Left kidney (tissue), 2 donors: ENCODE measurements around the gene PAQR4. TPM values are rescaled to one million over a fixed set of nuclear protein-coding genes. Genes with fewer than 3 reads are reported as not detected.

Source experiments
- DNase-seq: peaks from one replicate; pipeline ENCODE4 v3.0.0-alpha.2; 2013
- polyA plus RNA-seq: library from polyadenylated mRNA; unstranded; fragments of 120-200 nt; gene quantifications from one replicate; pipeline ENCODE4 v1.2.1, GENCODE V29; 2013; ENCODE audit not compliant: insufficient read length

The PAQR4 gene
- polyA plus RNA-seq, 1 donor: 9.6 TPM

DNA sequence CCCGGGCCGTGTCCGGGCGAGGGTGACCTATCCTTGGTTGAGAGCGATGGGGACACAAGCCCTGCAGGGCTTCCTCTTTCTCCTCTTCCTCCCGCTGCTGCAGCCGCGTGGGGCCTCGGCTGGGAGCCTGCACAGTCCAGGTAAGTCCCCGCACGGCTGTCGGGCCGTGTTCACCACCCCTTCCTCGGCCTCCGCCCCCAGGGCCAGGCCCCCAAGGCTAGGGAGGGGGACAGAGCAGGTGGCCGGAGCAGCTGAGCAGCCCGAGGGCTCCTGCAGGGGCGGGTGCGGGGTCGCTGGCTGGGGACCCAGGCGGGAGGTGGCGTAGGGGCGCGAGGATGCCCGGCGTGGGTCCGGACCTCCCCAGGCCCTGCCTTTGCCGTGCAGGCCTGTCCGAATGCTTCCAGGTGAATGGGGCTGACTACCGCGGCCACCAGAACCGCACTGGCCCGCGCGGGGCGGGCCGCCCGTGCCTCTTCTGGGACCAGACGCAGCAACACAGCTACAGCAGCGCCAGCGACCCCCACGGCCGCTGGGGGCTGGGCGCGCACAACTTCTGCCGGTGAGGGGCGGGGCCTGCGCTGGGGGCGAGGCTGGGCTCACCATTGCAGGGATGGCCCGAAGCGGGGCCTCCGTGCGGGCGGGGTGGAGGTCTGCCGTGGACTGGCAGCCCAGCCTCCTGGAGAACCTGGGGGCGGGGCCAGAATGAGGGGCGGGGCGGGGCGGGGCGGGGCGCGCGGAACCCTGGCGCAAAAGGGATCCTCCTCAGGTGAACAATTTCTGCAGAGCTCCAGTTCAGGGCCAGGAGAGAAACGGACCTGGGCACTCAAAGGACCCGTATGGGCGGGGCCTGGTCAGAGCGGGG, 4.4 kb upstream of the PAQR4 start:
- no peak for DNase-seq

DNA sequence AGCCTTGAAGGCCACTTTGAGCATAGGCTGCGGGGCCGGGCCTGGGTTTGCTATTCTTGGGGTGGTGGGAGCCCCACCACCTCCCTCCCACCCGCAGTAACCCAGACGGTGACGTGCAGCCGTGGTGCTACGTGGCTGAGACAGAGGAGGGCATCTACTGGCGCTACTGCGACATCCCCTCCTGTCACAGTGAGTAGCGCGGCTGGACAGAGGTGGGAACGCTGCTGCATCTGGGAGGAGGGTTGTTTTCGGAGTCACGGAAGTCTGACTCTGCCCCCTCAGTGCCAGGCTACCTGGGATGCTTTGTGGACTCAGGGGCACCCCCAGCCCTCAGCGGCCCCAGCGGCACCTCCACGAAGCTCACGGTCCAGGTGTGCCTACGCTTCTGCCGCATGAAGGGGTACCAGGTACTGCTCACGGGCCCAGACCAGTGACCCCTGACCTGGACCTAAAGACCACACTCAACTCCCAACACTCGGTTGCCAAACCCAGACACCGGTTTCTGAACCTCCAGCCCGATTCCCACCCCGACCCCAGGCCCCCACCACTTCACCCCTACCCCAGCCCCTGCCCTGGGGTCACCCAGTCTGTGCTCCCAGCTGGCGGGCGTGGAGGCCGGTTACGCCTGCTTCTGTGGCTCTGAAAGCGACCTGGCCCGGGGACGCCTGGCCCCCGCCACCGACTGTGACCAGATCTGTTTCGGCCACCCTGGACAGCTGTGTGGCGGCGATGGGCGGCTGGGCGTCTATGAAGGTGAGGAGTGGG, 2.9 kb upstream of the PAQR4 start:
- no peak for DNase-seq

DNA sequence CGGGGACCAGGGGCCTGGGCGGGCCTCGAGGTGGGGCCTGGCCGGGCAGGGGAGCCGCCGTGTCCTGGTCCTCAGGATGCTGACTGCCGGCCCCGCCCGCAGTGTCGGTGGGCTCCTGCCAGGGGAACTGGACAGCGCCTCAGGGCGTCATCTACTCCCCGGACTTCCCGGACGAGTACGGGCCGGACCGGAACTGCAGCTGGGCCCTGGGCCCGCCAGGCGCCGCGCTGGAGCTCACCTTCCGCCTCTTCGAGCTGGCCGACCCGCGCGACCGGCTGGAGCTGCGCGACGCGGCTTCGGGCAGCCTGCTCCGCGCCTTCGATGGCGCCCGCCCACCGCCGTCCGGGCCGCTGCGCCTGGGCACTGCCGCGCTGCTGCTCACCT, 2.3 kb upstream of the PAQR4 start:
- no peak for DNase-seq

DNA sequence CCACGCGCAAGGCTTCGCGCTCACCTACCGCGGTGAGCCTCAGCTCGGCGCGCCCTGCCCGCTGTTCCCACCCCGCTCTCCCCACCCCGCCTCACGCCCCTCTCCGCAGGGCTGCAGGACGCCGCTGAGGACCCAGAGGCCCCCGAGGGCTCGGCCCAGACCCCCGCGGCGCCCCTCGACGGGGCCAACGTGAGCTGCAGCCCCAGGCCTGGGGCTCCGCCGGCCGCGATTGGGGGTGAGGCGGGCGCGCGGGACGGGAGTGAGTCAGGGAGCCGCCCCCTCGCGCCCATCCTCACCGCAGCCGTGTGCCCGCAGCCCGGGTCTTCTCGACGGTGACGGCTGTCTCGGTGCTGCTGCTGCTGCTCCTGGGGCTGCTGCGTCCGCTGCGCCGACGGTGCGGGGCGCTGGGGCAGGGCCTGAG, 1.9 kb upstream of the PAQR4 start:
- no peak for DNase-seq

DNA sequence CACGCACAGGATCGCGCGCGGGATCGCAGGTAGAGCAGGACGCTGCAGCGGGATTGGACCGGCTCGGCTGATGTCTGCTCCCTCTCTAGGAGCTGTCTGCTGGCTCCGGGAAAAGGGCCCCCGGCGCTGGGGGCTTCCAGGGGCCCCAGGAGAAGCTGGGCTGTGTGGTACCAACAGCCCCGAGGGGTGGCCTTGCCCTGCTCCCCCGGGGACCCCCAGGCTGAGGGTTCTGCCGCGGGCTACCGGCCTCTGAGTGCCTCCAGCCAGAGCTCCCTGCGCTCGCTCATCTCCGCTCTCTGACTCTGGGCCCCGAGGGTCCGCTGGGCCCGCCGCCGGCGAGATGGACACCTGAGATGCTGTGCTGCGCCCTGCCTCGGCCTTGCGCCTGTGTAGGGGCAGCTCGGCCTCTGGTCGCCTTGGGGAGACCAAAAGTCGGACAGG, 1.4 kb upstream of the PAQR4 start:
- no peak for DNase-seq

DNA sequence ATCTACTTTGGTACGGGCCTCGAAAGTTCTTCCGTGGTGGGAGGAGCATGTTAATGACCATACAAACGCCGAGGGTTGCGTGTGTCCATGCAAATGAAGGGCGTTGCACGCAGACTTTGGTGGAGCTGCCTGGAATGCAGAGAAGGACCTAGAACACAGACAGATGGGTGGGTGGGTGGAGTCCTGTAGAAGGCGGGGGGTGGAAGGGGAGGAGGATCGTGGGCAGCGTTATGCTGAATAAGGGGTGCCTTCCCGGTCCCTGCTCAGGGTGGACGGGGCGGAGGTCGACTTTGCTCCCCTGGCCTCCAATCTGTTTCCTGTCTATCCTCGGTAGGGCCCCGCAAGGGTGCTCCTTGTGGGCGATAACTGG, 795 bp upstream of the PAQR4 start:
- DNase-seq: no peak

DNA sequence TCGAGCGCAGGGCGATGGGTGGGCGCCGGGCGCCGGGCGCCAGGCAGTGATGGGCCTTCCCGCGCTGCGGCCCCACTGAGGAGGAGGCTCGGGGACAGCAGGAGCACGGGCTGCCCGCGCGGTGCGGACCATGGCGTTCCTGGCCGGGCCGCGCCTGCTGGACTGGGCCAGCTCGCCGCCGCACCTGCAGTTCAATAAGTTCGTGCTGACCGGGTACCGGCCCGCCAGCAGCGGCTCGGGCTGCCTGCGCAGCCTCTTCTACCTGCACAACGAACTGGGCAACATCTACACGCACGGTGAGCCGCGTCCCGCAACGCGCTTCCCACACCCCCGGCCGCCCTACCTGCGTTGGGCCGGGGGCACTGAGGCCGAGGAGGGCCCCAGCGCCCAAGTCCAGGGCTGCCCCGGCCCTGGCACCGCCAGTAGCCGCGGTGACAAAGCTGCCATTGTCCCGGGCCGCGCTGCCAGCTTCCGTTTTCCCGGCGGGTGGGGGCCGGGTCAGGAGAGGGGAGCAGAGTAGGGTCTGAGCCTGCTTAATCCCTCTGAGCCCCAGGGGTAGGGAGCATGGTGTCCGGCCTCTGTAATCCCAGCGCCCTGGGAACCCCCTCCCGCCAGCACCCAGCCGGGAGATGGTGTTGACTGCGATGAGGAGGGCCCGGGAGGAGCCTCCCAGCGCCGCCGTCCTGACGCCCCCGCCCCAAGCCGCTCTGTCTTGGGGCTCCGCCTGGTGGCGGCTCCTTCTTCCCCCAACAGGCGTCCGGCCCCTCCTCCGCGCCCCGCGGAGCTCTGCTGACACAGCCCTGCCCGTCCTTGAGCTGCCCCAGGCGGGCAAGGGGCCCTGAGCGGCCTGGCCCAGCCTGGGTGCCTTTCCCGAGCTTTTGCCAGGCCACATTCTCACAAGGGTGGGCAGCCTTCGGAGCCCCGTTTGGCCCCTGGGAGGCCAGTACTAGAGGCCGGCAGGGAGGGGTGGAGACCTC, 685 bp downstream of the PAQR4 start:
- DNase-seq: no peak

DNA sequence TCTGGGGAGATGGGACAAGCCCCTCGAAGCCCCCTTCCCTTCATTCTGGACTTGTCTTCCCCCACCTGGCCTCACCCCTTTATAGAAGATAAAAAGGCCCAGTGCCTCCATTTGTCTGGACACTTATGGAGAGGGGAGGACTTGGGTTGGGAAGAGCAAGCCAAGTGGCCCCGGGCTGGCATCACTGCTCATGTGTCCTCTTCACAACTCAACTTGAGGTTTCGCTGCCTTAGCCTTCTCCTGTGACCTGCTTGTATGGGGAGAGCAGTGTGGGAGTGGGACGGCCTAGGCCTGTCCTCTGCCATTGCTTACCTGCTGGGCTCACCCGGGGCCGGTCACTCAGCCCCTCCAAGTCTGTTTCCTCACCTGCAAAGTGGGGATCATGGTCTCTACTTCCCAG, 1.4 kb downstream of the PAQR4 start:
- no peak for DNase-seq

DNA sequence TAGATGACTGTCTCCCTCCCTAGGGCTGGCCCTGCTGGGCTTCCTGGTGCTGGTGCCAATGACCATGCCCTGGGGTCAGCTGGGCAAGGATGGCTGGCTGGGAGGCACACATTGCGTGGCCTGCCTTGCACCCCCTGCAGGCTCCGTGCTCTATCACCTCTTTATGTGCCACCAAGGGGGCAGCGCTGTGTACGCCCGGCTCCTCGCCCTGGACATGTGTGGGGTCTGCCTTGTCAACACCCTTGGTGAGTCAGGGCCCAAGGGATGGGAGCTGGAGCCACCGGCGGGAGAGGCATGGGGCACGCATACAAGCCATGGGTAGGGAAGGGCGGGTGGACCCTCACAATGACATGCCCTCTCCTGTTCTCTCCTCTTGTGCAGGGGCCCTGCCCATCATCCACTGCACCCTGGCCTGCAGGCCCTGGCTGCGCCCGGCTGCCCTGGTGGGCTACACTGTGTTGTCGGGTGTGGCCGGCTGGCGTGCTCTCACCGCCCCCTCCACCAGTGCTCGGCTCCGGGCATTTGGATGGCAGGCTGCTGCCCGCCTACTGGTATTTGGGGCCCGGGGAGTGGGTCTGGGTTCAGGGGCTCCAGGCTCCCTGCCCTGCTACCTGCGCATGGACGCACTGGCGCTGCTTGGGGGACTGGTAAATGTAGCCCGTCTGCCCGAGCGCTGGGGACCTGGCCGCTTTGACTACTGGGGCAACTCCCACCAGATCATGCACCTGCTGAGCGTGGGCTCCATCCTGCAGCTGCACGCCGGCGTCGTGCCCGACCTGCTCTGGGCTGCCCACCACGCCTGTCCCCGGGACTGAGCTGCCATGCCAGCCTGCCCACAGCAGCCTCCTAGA, 2.2 kb downstream of the PAQR4 start:
- DNase-seq: no peak

DNA sequence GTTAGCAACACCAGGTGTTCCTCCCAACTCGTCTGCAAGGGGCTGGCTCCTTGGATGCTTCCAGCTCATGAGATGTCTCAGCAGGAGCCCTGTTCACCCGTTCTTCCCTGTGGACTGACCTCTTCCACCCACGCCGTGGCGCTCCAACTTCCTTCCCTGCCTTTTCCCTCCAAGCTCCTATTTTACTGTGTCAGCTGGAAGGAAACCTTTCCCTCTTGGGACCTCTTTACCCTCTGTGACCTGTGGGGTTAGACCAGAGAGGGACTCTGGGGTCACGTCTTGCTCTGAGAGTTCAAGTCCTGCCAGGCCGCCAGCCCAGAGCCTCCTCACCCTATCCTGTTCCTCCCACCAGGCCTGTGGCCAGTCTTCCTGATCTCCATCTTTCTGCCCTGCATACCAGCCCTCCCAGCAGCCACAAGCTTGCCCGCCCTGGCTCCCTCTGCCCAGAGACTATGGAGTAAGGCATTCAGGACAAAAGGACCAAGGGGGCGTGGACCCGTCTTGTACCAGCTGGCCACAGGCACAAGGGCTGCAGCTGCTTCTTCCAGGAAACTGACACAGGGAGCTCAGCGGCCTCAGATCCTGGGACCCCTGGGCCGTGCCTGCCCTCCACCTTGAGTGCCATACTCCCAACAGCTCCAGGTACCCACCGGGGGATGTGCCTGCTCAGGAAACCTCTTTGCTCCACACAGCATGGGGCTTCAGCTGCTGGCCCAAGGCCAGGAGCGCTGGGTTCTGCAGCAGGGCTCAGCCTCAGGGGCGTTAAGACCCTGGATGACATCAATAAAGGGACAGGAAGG, 3.0 kb downstream of the PAQR4 start:
- DNase-seq: no peak

DNA sequence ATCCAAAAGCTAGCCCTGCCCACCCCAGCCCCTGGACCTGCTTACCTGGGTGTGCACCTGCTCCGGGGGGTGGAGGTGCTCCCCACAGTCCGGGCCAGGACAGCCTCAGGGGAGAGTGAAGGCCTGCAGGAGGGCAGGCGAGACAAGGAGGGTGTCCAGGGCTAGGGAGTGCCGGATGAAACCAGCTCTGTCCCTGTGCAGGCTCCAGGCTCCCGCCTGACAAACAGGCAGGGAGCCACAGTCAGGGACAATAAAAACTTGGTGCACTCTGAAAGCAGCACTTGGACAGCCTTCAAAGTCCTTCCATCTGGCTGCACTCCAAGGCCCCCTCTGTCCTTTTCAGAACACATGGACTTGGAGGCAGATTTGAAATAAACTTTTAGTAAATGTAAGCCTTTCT, 3.9 kb downstream of the PAQR4 start:
- DNase-seq: no peak

DNA sequence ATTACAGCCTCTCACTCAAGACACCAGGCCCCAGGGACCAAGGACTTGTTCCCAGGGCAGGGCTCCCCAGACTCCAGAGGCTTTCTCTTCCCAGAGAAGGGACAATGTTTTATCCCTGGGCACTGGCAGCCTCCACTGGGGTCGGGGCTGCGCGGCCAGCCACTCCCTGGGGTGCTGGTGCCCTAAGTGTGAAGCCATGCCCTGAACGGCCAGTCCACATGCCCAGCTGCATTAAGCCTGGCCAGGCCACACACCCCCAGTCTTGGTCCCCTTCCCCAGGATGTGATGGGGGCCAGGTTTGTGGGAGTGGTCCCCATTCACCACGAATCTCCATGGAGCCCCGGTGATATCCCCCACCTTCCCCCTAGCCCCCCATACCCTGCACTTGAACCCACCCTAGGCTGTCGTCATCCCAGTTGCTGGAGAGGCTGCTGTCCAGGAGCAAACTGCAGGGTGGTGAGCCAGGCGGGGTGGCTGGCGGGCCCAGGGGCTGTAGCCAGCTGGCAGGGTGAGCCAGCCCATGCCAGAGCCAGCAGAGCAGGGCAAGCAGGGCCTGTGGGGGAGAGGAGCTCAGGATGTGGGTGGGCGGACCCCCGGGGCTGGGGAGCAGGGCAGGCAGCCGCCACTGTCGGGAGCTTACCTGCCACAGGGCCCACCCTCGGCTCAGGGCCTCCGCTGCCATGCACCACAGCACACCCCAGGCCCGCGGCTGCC, 4.6 kb downstream of the PAQR4 start:
- DNase-seq: no peak

DNA sequence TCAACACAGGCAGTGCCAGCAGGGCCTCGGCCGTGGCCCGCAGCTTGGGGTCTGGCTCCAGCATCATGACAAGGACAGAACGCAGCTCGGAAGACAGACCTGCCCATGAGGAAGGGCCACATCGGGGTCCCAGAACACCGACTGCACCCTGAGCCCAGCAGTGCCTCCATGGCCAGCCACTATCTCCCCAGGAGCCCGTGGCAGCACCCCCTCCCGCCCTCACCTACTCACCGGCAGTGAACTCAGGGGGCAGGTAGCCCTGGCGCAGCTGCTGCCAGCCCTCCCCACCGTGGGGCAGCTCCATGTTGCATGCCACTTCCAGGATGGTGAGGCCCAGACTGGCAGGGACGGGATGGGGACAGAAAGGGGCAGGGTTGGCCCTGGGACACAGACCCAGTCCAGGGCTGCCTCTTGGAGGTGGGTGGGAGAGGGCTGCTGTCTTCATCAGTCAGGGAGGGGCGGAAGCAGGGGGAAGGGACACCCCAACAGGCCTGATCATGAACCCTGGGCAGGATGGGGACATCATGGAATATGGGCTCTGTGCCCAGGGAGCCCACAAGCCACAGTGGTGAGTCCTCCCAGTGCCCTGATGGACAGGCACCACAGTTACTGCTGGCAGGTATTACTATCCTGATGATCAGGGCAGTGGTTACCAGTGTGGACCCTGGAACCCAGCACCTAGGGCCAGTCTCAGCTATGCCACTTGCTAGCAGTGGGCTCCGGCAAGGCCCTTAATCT, 5.3 kb downstream of the PAQR4 start:
- no peak for DNase-seq

DNA sequence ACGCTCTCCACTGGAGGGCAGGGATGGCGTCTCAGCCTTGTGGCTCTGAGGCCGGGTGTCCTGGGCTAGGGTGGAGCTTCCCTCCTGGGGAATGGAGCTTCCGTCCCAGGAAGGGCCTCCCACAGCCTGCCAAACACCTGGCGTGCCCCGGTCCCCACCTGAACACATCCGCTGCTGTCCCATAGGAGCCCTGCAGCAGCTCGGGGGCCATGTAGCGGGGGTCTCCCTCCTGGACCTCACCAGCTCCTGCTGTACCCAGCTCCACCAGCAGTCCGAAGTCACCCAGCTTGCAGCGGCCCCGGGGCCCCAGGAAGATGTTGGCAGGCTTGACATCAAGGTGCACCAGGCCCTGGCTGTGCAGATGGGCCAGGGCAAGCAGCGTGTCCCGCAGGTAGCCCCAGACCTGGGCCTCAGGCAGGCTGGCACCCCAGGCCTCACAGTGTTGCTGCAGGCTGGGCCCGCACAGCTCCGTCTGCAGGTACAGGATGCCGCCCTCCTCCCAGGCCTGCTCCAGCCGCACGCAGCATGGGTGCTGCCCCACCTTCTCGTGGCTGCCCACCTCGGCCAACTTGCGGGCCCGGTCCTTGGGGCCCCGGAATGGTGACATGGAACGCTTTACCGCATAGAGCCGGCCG, 6.1 kb downstream of the PAQR4 start:
- no peak for DNase-seq

DNA sequence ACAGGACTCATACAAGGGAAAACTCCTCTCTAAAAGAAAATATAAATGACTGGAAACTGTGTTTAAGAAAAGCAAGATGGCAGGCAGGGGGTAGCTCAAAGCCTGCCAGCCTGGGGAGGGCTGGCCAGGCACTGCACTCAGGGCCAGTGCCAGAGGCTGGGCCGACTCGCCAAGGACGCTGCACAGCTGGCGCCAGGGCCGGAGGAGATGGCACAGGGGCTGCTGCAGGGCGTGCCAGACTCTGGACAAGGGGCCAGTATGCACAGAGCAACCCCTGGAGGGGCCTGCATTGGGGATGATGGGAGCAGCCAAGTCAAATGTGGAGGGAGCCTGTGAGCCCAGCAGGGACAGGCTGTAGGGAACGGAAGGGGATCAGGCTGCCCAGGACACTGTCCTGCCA, 7.1 kb downstream of the PAQR4 start:
- no peak for DNase-seq

DNA sequence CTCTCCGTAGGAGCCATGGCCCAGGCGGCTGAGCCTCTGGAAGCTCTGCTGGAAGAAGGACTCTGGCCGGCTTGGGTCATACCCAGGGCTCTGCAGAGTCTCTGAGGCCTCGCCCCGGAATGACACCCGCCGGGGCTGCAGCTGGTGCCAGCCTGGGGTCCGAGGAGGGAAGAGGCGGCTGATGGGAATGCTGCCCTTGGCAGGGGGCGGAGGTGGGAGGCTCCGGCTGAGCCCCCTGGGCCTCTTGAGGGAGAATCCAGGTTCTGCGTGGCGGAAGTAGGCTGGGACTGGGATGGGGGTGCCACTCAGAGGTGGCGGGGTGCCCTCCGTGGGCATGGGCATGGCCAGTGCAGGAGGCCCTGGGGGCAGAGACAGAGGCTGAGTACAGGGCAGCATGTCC, 7.5 kb downstream of the PAQR4 start:
- no peak for DNase-seq

DNA sequence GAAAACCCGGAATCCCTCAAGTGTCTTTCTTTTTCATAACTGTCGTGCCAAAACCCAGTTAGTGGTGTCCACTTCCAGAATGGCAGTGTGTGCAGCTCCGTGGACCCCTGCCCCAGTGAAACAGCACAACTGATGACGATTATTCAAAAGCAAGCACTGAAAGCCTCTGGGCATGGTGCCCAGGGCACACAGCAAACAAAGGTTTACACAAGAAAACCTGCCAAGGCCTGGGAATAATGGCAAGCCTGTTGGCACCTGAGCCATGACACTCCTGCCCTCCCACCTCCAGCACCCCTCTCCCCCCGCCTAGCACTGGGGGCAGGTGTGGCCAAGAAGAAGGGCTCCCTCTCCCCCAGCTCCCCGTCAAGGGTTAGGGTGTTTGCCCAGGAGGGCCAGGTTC, 8.3 kb downstream of the PAQR4 start:
- no peak for DNase-seq

DNA sequence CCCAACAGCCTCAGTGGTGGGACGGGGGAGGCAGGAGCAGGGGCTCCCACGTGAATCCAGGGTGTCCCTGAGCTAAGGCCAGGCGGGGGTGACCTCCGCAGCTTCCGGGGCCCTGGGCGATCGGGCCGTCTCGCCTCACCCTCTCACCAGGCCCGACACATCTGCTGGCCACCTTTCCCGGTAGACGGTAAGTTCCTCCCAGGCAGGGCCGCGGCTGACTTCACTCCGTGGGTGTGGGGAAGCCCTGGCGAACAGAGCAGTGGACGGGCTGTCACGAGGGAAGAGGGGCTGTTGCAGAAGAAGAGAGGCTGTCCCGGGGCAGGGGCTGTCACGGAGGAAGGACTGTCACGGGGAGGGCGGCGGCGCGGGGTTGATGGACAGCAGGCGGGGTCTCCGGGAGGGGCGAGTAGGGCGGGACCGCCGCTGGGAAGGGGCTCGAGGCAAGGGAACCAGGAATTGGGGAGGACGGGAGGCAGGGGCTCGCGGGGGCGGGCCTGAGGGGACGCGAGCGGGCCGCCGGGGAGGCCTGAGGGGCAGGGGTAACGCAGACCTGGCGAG, 10.6 kb downstream of the PAQR4 start:
- DNase-seq: no peak
